Stimulated activated CD8-positive, alpha-beta memory T cell treated with anti-CD3 and anti-CD28 coated beads, Interleukin-15, amount 100 ng/mL, for 1 hour (primary cell): Measurements from ENCODE around the gene SLX4.

ENCODE experiments used
- DNase-seq: peaks from one replicate; pipeline ENCODE4 v3.0.0-alpha.2; 2020; ENCODE audit warnings: low read depth

The SLX4 gene

DNA sequence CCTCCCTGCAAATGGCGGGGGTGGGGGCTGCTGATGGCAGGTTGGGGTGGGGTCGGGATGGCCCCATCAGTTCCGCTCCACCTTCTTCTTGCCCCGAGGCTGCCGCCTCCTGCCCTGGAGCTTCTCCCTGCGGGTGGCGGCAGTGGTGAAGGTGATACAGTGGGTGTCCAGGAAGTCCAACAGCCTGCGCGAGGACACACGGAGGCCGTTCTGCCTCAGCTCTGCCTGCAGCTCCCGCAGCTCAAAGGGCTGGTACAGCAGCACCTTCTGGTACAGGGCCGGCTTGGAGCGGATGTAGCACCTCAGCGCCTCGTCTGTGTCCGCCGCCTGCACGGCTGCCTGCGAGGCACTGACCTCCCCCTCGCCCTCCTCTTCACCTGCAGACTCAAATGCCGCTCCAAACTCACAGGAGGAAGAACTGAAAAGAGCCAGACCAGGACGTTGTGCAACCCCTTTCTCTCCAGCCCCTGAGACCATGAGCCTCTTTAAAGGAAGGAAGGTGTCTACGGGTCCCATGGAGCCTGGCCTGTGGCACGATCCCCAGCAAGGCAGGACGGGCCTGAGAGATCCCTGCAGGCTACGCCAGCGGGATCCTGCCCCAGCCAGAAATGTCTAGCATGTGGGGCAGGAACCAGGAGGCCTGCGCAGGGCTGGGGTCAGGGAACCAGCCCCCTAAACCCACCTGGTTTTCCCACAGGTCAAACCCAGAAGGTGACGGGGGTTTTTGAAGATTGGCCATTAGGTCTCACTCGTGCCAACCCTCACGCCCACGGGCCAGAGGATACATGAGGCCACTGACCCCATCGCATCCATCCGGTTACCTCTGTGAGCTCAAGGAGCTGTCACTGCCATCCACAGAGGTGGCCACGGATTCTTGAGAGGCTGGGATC, 28.9 kb downstream of the SLX4 start:
- no peak for DNase-seq

DNA sequence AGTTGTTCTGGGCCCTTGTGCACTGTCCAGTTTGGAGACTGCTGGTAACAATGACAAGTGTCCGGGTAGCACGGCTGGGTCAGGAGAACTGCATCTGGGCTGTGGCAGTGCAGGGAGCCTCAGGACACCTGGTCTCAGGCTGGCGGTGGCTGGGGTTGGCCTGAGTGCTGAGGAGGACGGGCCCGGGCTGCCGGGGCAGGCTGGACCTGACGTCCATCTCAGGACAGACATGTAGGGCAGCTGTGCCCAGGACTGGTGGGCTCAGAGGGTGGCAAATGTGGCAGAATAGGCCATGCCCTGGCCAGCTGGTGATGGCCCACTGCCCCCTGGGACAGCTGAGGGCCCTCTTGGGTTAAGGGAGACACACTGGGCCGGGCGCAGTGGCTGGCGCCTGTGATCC, 30.0 kb downstream of the SLX4 start:
- DNase-seq, result no peak

DNA sequence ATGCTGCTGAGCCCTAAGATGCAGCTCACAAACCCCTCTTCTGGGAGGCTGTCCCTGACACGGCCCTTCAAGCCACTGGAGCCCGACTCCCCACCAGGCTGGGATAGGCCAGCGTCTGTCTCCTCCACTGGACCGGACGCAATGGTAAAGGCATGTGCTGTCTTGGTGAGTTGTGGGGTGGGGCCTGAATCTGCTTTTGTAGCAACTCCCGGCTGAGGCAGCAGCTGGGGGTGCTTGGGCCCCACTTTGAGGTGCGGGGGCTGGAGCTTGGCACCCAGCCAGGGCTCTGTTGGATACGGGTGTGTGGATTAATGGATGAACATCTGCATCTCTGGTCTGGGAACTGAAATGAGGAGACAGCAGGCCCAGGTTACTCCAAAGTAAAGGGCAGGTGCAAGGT, 30.7 kb downstream of the SLX4 start:
- DNase-seq, result no peak

- no peak for DNase-seq
These were observed 31.2 kb downstream of the SLX4 start for GRCh38 chr16:3580251-3580651.

DNA sequence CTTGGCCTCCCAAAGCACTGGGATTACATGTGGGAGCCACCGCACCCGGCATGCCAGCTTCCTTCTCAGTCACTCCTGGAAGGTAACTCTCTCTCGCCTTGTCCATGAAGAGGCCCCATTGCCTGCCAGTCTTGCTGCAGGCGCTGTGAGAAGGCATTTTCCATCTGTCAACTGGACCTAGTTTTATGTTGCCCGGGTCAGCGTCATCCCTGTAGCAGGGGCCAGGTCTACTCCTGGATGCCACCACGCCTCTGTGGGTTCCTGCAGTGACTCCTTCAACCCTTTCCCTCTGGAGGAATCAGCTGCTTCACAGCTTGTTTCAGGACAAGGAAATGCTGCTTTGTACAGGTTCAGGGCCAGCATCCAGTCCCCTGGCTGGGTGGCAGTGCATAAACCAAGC, 31.6 kb downstream of the SLX4 start:
- no peak for DNase-seq

DNA sequence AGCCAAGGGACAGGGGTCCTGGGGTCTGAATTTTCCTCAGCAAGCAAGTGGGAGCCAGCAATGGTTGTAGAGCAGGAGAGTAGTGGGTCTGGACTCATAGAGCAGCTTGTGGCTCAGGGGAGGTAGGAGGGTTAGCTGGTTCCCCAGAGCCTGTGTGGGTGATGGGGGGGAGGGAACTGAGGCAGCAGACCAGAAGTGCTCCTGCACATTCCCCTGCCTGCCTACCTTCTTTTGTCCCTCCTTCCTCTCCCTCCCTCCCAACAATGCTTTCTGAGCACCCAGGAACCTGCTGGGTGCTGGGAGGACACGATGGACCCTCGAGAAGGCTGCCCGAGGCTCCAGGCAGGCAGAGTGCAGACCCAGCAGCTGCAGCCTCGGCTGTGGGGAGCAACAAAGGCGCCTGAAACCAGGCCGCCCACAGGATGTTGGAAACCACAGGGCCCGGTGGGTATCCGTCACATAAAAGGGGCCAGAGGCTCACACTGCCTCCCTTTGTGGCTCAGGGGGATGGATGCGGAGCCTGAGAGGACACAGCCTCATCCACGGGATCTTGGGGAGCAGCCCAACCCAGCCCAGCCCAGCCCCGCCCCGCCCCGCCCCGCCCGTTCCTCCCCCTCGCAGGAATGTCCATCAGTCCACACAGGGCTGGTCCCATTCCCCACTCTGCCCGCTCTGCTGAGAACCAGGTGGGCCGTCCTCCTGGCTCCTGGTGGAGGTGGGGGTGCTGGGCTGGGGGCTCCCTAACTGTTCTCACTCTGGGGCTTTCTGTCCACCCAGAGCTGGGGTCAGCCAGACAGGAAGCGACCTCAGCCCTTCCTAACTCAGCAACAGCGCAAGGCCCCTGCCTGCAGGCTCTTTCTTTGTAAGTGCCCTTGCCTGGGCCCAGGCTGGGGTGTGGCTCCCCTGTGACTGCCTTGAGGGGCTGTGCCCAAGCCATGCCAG, 32.5 kb downstream of the SLX4 start:
- no peak for DNase-seq

DNA sequence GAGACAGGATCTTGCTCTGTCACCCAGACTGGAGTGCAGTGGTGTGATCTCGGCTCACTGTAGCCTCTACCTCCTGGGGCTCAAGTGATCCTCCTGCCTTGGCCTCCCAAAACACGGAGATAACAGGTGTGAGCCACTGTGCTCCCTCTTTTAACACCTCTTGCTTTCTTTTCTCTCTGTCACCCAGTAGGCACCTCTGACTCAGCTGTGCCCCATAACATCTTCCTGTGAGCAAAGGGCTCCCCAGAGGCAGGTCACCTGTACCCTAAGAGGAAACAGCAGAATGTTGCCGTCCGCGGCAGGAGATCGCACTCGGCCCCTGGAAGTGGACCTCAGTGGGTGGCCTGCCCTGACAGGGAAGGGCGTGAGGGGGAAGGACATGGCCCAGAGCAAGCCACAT, 33.3 kb downstream of the SLX4 start:
- DNase-seq, result no peak

- DNase-seq, result no peak
These were observed 34.1 kb downstream of the SLX4 start, which contains the start of gene NLRC3 for GRCh38 chr16:3577302-3577752. Gene NLRC3, minus strand, starts transcription at chr16:3577403. Its CDS starts 12,367 bp downstream, at chr16:3565036.

- DNase-seq, result no peak
These were observed 35.2 kb downstream of the SLX4 start for GRCh38 chr16:3576211-3576610.

DNA sequence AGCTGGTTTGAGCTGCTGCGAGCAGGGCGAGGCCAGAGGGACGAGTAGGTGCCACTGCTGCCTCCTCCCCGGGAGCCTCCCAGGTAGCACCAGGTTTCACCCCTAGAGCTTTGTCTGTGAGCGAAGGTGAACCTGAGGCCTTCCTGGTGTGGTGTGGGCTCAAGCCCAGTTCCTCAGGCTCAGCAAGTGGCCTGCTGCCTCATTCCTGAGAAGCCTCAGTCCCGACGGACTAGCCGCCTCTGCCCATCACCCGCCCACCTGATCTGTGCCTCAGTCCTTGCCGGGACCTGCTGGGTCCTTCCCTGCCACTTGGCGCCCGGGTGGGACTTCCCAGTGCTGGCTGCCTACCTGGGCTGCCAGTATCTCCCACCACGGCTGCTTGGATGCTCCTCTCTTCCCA, 35.9 kb downstream of the SLX4 start:
- no peak for DNase-seq

DNA sequence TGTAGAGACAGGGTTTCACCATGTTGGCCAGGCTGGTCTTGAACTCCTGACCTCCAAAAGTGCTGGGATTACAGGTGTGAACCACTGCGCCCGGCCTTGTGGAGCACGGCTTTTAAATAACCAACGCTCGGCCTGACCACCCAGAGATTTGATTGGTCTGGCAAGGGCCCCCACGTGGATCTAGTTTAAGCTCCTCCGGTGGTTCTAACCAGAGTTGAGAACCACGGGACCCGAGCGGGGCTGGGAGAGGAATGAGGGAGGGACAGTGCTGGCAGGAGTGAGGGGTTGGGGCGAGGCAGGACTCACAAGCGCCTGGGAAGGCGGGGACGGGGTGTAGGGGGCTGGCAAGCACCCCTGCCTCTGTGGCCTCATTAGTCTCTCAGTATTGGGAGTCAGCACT, 37.2 kb downstream of the SLX4 start:
- DNase-seq, result no peak

DNA sequence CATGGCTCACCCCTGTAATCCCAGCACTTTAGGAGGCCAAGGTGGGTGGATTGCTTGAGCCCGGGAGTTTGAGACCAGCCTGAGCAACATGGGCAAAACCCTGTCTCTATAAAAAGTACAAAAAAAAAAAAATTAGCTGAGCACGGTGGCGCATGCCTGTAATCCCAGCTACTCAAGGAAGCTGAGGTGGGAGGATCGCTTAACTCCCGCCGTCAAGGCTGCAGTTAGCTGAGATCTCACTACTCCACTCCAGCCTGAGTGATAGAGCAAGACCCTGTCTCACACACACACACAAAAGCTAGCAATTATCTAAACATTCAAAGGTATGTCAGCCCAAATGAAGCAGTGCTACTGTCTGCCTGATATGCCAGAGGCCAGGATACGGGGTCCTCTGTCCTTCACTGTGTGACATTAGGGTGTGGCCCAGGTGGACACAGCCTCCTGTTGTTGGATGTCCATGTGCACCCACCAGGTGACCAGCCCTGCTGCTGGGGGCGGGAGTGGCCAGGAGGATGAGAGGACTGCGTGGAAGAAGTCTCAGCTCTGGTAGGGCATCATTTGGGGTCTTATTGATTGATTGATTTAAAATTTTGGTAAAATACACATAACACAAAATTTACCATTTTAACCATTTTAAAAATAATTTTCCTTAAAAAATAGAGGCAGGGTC, 38.1 kb downstream of the SLX4 start:
- DNase-seq, result no peak

DNA sequence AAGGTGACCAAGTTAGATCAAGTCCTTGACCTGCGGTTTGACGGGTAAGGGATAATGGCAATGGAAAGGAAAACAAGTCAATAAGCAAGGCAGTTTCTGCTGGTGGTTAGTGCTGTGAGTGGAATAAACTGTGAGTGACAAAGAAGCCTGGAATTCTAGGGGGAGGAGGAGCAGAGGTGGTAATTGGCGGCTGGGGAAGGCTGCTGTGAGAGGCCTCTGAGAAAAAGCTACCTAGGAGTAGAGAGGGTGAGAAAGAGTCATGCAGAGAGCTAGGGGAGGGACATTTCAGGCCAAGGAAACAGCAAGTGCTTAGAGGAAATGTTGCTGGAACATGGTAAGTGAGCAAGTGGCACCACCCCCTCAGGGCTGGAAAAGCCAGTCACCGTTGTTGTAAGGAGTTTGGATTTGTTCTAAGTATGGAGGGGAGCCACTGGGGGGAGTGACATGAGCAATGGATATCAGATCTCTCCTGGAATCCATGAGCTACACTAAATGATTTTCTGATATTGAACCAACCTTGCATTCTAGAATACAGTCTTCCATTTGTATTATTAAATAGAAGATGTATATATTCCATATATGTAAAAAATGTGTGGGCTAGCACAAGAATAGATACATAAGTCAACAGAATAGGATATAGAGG, 40.9 kb downstream of the SLX4 start:
- DNase-seq, result no peak

DNA sequence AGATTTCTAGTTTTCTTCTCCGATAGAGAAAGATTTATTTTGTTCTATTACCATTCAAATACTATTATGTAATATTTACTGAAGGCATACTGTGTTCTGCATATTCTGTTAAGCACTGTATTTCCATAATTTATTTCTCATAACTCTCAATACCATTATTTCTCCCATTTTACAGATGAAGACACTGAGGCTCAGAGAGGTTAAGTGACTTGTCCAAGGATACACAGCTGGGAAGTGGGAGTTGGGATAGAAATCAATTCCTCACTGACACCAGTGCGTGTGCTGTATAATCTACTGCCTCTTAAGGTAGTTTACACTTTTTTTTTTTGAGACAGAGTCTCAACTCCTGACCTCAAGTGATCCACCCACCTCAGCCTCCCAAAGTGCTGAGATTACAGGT, 41.6 kb downstream of the SLX4 start:
- no peak for DNase-seq

DNA sequence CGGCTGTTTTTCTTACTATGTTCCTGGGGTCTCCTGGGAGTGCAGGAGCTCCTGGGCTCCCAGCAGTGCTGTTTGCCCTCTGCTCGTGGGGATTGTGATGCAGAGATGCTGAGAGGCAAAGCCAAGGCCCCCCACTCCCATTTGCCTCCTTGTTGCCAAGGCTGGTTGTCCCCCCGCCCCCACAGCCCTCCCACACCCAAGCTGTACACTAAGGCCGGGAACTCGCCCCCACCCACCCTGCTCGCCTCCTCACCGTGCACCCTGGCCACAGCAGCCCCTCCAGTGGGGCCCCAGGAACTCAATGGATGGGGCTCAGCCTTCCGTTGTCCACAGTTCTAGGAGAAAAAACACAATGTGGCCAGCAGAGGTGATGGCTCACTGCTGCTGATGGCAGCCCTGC, 44.4 kb downstream of the SLX4 start:
- no peak for DNase-seq

DNA sequence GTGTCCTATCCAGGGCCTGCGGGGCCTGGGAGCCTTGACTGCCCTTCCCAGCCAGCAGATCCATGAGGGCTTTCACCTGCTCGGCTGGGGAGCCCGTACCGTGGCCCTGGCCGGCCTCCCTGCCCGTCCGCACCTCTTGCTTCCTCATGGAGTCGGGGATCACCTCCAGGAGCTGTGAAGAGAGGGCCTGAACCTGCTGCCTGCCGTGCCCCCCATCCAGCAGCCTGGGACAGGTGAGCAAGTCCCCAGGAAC, 46.6 kb downstream of the SLX4 start:
- no peak for DNase-seq

- DNase-seq, result no peak
These were observed 47.1 kb downstream of the SLX4 start for GRCh38 chr16:3564130-3564888.

DNA sequence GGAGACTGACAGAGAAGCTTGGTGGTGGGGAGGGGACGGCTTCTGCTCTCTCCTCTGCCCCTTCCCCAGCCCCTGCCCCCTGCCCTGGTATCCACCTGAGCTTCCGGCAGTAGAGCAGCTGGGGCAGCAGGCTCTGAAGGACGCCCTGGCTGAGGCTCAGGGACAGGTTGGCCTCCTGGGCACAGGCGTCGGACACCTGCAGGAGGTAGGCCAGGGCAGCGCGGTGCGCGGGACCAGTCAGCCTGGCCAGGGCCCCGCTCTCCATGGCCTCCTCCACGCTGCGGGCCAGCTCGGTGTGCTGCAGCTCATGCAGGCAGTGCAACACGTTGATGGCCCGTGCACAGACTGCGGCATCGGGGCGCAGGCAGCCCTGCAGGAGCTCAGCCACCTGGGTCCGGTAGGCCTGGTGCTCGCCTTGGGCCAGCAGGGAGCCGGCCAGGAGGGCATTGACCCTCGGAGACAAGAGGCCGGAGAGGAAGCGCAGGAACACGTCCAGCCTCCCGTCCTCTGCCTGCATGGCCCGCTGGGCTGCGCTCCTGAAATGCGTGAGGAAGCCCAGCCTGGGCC, 48.4 kb downstream of the SLX4 start:
- no peak for DNase-seq

- DNase-seq, result no peak
These were observed 49.8 kb downstream of the SLX4 start for GRCh38 chr16:3561626-3562025.

GRCh38 chr16:3554351-3554928, 57.0 kb downstream of the SLX4 start:
- DNase-seq, result no peak
